Measurements from ENCODE around the gene EPN2.

GRCh38 chr17:19301973-19302372, 64.8 kb downstream of the EPN2 start:
- TF ChIP-seq, protein P1, sequence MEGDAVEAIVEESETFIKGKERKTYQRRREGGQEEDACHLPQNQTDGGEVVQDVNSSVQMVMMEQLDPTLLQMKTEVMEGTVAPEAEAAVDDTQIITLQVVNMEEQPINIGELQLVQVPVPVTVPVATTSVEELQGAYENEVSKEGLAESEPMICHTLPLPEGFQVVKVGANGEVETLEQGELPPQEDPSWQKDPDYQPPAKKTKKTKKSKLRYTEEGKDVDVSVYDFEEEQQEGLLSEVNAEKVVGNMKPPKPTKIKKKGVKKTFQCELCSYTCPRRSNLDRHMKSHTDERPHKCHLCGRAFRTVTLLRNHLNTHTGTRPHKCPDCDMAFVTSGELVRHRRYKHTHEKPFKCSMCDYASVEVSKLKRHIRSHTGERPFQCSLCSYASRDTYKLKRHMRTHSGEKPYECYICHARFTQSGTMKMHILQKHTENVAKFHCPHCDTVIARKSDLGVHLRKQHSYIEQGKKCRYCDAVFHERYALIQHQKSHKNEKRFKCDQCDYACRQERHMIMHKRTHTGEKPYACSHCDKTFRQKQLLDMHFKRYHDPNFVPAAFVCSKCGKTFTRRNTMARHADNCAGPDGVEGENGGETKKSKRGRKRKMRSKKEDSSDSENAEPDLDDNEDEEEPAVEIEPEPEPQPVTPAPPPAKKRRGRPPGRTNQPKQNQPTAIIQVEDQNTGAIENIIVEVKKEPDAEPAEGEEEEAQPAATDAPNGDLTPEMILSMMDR (IDR thresholded peaks at IDR 0.05), result no peak
- TF ChIP-seq POLR2A (IDR thresholded peaks at IDR 0.05), result no peak

All from uterus (tissue), 2 donors.